Activated CD4-positive, alpha-beta T cell treated with anti-CD3 and anti-CD28 coated beads, Interleukin-2, Interleukin-6, amounts not matched to agents 100 ng/mL and 50 ng/mL, durations not matched to agents 16 hours and 8 hours (primary cell): ENCODE measurements around the gene PTDSS2.

ENCODE experiments used
- DNase-seq: peaks from one replicate; pipeline ENCODE4 v3.0.0-alpha.2; 2020

The PTDSS2 gene

GRCh38 chr11:533586-534395 is 83.7 kb downstream of the PTDSS2 start:
- DNase-seq: no peak

GRCh38 chr11:534396-535209 is 84.5 kb downstream of the PTDSS2 start:
- peak; percentile 58 for DNase-seq

- DNase-seq: no peak
These were observed 85.1 kb downstream of the PTDSS2 start for GRCh38 chr11:535210-535518.

GRCh38 chr11:535519-536454 is 85.7 kb downstream of the PTDSS2 start, which contains the start of gene HRAS:
HRAS (minus strand) TSS chr11:535576.
- peak; percentile 96 for DNase-seq

GRCh38 chr11:536841-537621 is 87.0 kb downstream of the PTDSS2 start, which contains the start of gene LRRC56:
LRRC56 (plus strand) TSS chr11:537527; CDS start chr11:540685, 3,158 bp downstream.
- peak; percentile 93 for DNase-seq

GRCh38 chr11:537622-538430 is 87.7 kb downstream of the PTDSS2 start:
- DNase-seq: no peak

- DNase-seq: no peak
These were observed 88.5 kb downstream of the PTDSS2 start for GRCh38 chr11:538431-539051.

GRCh38 chr11:539971-540481 is 89.9 kb downstream of the PTDSS2 start:
- no peak for DNase-seq
